HG03342 (cell line): ENCODE data around the gene GLRA3.
"Not testable (repeated sequence)": the region's sequence is repeated elsewhere in the genome, so short reads cannot be mapped to it uniquely, and the experiment has no call there.

Experiments used
- ATAC-seq: cut with Tn5 transposase; IDR thresholded peaks from one replicate; pipeline ENCODE4 v1.9.1; 2021; ENCODE audit warnings: mild to moderate bottlenecking, moderate library complexity; ENCODE audit not compliant: unreplicated experiment

The GLRA3 gene

GRCh38 chr4:174828845-174829701 lies at the start of gene GLRA3:
Gene GLRA3, minus strand, starts transcription at chr4:174829247. Its CDS starts 436 bp downstream, at chr4:174828811.
- peak; percentile 81 for ATAC-seq

GRCh38 chr4:174874898-174875297 lies 45.9 kb upstream of the GLRA3 start:
- no peak for ATAC-seq

GRCh38 chr4:174873931-174874330 lies 44.9 kb upstream of the GLRA3 start:
- peak; percentile 60 for ATAC-seq

- ATAC-seq: not testable (repeated sequence)
Observed at GRCh38 chr4:174873146-174873545, 44.1 kb upstream of the GLRA3 start.

- ATAC-seq: no peak
Observed at GRCh38 chr4:174871407-174871806, 42.4 kb upstream of the GLRA3 start.

GRCh38 chr4:174870311-174870710 lies 41.3 kb upstream of the GLRA3 start:
- ATAC-seq: no peak

GRCh38 chr4:174869339-174869738 lies 40.3 kb upstream of the GLRA3 start:
- no peak for ATAC-seq

GRCh38 chr4:174867903-174868302 lies 38.9 kb upstream of the GLRA3 start:
- ATAC-seq: no peak

GRCh38 chr4:174865418-174865985 lies 36.5 kb upstream of the GLRA3 start:
- ATAC-seq: no peak

- no peak for ATAC-seq
Observed at GRCh38 chr4:174864031-174864430, 35.0 kb upstream of the GLRA3 start.

- ATAC-seq: no peak
Observed at GRCh38 chr4:174860588-174860987, 31.5 kb upstream of the GLRA3 start.

- no peak for ATAC-seq
Observed at GRCh38 chr4:174859904-174860303, 30.9 kb upstream of the GLRA3 start.

- ATAC-seq: no peak
Observed at GRCh38 chr4:174856926-174857800, 28.1 kb upstream of the GLRA3 start.

- no peak for ATAC-seq
Observed at GRCh38 chr4:174855050-174855449, 26.0 kb upstream of the GLRA3 start.

GRCh38 chr4:174853629-174854028 lies 24.6 kb upstream of the GLRA3 start:
- ATAC-seq: no peak

- ATAC-seq: no peak
Observed at GRCh38 chr4:174848596-174848995, 19.5 kb upstream of the GLRA3 start.

GRCh38 chr4:174847801-174848427 lies 18.9 kb upstream of the GLRA3 start:
- ATAC-seq: no peak

GRCh38 chr4:174835536-174835935 lies 6.5 kb upstream of the GLRA3 start:
- no peak for ATAC-seq

- ATAC-seq: no peak
Observed at GRCh38 chr4:174834477-174834876, 5.4 kb upstream of the GLRA3 start.

GRCh38 chr4:174826660-174827059 lies 2.4 kb downstream of the GLRA3 start:
- ATAC-seq: no peak

- ATAC-seq: no peak
Observed at GRCh38 chr4:174815282-174815681, 13.8 kb downstream of the GLRA3 start.
